G401 (cell line): ENCODE measurements around the gene THSD8. TPM values are rescaled to one million over a fixed set of nuclear protein-coding genes. Genes with fewer than 3 reads are reported as not detected.
A peak's percentile ranks its signal among the peaks of the same experiment; 100 is the strongest.
"Not testable (repeated sequence)": the region's sequence is repeated elsewhere in the genome, so short reads cannot be mapped to it uniquely, and the experiment has no call there.

Experiments
- DNase-seq: peaks from one replicate; pipeline ENCODE4 v3.0.0-alpha.2; 2015; ENCODE audit warnings: low spot score
- in situ Hi-C: cut with HindIII; loops from 2 replicates; pipeline ENCODE4 v1.10.0; 2016; ENCODE audit warnings: low sequenced_read_pairs, mixed read lengths
- total RNA-seq: library from RNA; depleted of rRNA; stranded (reverse); fragments of >200 nt; shearing (Covaris generic); gene quantifications from 2 replicates; pipeline ENCODE4 v1.2.3, GENCODE V29; 2014

Gene THSD8
- total RNA-seq, 1 experiment from 2014 or later: not detected

GRCh38 chr19:12789904-12790619, 11.8 kb upstream of the THSD8 start:
- in situ Hi-C loops: no loop called here
- DNase-seq: peak; percentile 96

- in situ Hi-C loops: no loop called here
- no peak for DNase-seq
Measured at GRCh38 chr19:12790628-12791344, 11.1 kb upstream of the THSD8 start.

GRCh38 chr19:12791345-12792050, 10.4 kb upstream of the THSD8 start, which contains the start of gene JUNB:
TSS of gene JUNB (plus strand) at chr19:12791486. CDS start at chr19:12791772, 286 bp downstream.
- in situ Hi-C loops: no loop called here
- DNase-seq: peak; percentile 95

- in situ Hi-C loops: no loop called here
- peak; percentile 64 for DNase-seq
Measured at GRCh38 chr19:12792051-12792852, 9.6 kb upstream of the THSD8 start.

GRCh38 chr19:12792853-12793289, 9.0 kb upstream of the THSD8 start:
- no peak for DNase-seq
- in situ Hi-C loops: no loop called here

- DNase-seq: peak; percentile 91
- in situ Hi-C loops: no loop called here
Measured at GRCh38 chr19:12793290-12794195, 8.3 kb upstream of the THSD8 start.

- no peak for DNase-seq
- in situ Hi-C loops: no loop called here
Measured at GRCh38 chr19:12794196-12794941, 7.5 kb upstream of the THSD8 start.

- no peak for DNase-seq
- in situ Hi-C loops: no loop called here
Measured at GRCh38 chr19:12794971-12795381, 6.9 kb upstream of the THSD8 start.

GRCh38 chr19:12796146-12797071, 5.5 kb upstream of the THSD8 start:
- in situ Hi-C loops: no loop called here
- peak; percentile 86 for DNase-seq

GRCh38 chr19:12797141-12797587, 4.7 kb upstream of the THSD8 start:
- in situ Hi-C loops: no loop called here
- no peak for DNase-seq

GRCh38 chr19:12797607-12798006, 4.3 kb upstream of the THSD8 start:
- in situ Hi-C loops, DNase-seq: not testable (repeated sequence)

- DNase-seq: no peak
- in situ Hi-C loops: no loop called here
Measured at GRCh38 chr19:12799742-12800465, 2.0 kb upstream of the THSD8 start.

GRCh38 chr19:12800466-12800770, 1.5 kb upstream of the THSD8 start:
- in situ Hi-C loops: no loop called here

GRCh38 chr19:12800923-12801465, 875 bp upstream of the THSD8 start:
- DNase-seq: no peak
- in situ Hi-C loops: no loop called here

More at GRCh38 chr19:12800466-12800770, 1.5 kb upstream of the THSD8 start:
- no peak for DNase-seq

GRCh38 chr19:12802267-12803106, 618 bp downstream of the THSD8 start:
- DNase-seq: peak; percentile 67
- in situ Hi-C loops: no loop called here
